Measurements from ENCODE around the gene NPM1. TPM values are rescaled to one million over a fixed set of nuclear protein-coding genes. Genes with fewer than 3 reads are reported as not detected.
"Not testable (repeated sequence)": the region's sequence is repeated elsewhere in the genome, so short reads cannot be mapped to it uniquely, and the experiment has no call there.

Gene NPM1
- total RNA-seq, 3 donors from 2014 or later, result 404 to 623 (median 596) TPM

DNA sequence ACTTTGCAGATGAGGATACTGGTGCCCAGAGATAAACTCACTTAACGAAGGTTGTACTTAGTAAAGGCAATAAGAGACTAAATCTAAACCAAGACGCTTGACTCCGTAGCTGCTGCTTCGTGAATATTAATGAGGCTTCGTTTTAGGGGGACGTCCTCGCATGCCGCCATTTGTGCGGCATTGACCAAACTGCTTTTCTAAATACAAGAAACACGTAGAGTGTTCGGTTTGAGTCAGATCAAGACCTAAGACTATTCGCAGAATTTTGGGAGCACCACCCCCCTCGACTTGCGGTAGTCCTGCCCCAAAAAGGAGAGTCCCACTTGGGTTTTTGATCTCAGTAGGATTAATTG, 1.1 kb downstream of the NPM1 start:
- ATAC-seq, result no peak
- no peak for DNase-seq
- peaks cover 5% of the 10 kb centered on the region for H3K36me3 ChIP-seq (ENCODE audit: low read depth)

DNA sequence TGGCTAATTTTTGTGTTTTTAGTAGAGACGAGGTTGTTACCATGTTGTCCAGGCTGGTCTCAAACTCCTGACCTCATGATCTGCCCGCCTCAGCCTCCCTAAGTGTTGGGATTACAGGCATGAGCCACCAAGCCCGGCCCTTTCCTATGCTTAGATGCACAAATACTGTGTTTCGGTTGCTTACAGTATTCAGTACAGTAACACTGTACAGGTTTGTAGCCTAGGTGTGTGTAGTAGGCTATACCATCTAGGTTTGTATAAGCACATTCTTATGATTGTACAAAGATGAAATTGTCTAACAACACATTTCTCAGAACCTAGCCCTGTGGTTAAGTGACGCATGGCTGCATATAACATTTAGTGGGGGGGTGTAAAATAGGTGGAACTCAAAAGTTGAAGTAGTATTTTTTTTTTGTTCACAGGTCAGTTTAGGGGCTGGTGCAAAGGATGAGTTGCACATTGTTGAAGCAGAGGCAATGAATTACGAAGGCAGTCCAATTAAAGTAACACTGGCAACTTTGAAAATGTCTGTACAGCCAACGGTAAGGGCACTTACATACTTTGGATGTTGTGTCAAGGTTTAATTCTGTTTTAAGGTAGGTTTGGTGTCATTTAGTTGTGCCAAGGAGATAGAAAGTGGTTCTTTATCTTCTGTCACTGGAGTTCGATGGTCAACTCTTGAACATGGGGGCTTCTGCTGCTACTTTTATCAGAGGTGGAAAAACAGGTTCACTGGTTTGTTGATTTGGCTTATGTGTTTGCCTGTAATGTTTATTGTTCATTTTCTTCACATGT, 3.4 kb downstream of the NPM1 start:
- TF ChIP-seq, protein P1, sequence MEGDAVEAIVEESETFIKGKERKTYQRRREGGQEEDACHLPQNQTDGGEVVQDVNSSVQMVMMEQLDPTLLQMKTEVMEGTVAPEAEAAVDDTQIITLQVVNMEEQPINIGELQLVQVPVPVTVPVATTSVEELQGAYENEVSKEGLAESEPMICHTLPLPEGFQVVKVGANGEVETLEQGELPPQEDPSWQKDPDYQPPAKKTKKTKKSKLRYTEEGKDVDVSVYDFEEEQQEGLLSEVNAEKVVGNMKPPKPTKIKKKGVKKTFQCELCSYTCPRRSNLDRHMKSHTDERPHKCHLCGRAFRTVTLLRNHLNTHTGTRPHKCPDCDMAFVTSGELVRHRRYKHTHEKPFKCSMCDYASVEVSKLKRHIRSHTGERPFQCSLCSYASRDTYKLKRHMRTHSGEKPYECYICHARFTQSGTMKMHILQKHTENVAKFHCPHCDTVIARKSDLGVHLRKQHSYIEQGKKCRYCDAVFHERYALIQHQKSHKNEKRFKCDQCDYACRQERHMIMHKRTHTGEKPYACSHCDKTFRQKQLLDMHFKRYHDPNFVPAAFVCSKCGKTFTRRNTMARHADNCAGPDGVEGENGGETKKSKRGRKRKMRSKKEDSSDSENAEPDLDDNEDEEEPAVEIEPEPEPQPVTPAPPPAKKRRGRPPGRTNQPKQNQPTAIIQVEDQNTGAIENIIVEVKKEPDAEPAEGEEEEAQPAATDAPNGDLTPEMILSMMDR (IDR thresholded peaks at IDR 0.05), result no peak
- Histone ChIP-seq H3K36me3 (ENCODE audit: low read depth) (peaks cover 5% of the 10 kb centered on the region), H3K9me3 (no peaks in the 10 kb centered on the region), H3K4me3 (no peak overlapping the region), H3K4me1 (ENCODE audit: low read depth) (peaks cover 18% of the 10 kb centered on the region)
- DNase-seq (no peak), ATAC-seq (no peak)
- intact Hi-C loops (cut with DNase I, micrococcal nuclease), result no loop called here

More for the DNA sequence above, 1.1 kb downstream of the NPM1 start:
- peaks cover 18% of the 10 kb centered on the region for H3K4me1 ChIP-seq (ENCODE audit: low read depth)
- TF ChIP-seq, protein P1 (IDR thresholded peaks at IDR 0.05), result no peak
- intact Hi-C loops (cut with DNase I, micrococcal nuclease), result no loop called here
- H3K4me3 ChIP-seq, result peak overlapping the region; percentile 91
- no peaks in the 10 kb centered on the region for H3K9me3 ChIP-seq

DNA sequence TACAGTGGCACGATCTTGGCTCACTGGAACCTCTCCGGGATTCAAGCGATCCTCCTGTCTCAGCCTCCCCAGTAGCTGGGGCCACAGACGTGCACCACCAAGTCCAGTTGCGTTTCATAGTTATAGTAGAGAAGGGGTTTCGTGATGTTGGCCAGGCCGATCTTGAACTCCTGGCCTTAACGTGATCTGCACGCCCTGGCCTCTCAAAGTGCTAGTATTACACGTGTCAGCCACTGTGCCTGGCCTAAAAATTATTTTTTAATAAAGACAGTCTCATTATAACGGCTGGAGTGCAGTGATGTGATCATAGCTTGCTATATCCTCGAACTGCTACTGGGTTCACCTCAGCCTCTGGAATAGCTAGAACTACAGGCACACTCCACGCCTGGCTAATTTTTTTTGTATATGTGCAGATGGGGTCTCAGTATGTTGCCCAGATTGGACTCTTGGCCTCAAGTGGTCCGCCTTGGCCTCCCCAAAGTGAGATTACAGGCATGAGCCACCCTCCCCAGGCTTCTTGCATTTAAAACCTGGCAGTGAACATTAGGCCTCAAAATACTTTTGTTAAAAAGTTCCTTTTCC, 4.4 kb downstream of the NPM1 start:
- intact Hi-C loops (cut with DNase I, micrococcal nuclease), result no loop called here
- H3K4me1 ChIP-seq (ENCODE audit: low read depth), result peaks cover 22% of the 10 kb centered on the region
- TF ChIP-seq, protein P1 (IDR thresholded peaks at IDR 0.05), result no peak
- H3K4me3 ChIP-seq, result no peak overlapping the region
- DNase-seq, result no peak
- H3K36me3 ChIP-seq (ENCODE audit: low read depth), result peaks cover 5% of the 10 kb centered on the region
- no peaks in the 10 kb centered on the region for H3K9me3 ChIP-seq
- ATAC-seq, result no peak

DNA sequence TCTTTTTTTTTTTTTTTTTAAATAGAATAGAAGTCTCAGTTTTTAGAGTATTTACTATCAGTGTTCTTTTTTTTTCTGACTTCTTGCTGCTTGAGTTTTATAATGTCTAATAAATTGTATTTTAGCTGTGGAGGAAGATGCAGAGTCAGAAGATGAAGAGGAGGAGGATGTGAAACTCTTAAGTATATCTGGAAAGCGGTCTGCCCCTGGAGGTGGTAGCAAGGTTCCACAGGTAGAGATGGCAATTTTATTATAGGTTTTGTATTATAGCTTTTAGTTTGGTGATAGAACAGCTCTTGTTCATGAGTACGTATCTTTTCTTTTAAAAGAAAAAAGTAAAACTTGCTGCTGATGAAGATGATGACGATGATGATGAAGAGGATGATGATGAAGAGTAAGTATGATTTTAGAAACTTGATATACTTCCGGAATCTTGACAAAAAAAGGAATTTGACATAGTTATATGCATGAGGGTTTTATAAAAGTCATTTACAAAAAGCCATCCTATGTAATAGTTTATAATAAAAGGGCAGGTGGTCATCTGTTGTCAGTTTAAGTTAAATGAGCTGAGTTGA, 5.0 kb downstream of the NPM1 start:
- Histone ChIP-seq H3K4me1 (ENCODE audit: low read depth) (peaks cover 22% of the 10 kb centered on the region), H3K9me3 (no peaks in the 10 kb centered on the region), H3K36me3 (ENCODE audit: low read depth) (no peaks in the 10 kb centered on the region), H3K4me3 (no peak overlapping the region)
- TF ChIP-seq, protein P1 (IDR thresholded peaks at IDR 0.05), result no peak
- intact Hi-C loops (cut with DNase I, micrococcal nuclease), result no loop called here
- ATAC-seq (no peak), DNase-seq (no peak)

DNA sequence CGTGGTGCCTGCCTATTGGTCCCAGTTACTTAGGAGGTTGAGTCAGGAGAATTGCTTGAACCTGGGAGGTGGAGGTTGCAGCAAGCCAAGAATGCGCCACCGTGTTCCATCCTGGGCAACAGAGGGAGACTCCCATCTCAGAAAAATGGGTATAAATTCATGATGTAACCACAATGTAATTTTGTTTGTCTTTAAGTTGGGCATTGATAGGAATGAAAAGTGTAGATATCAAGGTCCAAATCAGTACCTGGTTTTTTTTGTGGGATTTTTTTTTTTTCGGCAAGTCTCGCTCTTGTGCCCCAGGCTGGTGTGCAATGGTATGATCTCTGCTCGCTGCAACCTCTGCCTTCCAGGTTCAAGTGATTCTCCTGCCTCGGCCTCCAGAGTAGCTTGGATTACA, 7.4 kb downstream of the NPM1 start:
- H3K4me3 ChIP-seq, result no peak overlapping the region
- no peaks in the 10 kb centered on the region for H3K9me3 ChIP-seq
- peaks cover 10% of the 10 kb centered on the region for H3K4me1 ChIP-seq (ENCODE audit: low read depth)
- DNase-seq, result no peak
- intact Hi-C loops (cut with DNase I, micrococcal nuclease), result no loop called here
- no peak for ATAC-seq
- TF ChIP-seq, protein P1 (IDR thresholded peaks at IDR 0.05), result no peak
- H3K36me3 ChIP-seq (ENCODE audit: low read depth), result no peaks in the 10 kb centered on the region

DNA sequence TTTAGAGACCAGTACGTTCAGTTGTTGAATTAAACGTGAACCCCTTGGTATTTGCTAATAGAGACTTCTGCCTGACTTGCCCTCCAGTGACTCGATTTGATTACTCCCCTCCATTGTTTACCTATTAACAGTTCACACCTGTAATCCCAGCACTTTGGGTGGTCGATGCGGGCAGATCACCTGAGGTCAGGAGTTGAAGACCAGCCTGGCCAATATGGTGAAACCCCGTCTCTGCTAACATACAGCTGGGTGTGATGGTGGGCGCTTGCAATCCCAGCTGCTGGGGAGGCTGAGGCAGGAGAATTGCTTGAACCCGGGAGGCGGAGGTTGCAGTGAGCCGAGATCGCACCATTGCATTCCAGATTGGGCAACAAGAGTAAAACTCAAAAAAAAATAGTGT, 8.9 kb downstream of the NPM1 start:
- H3K4me3 ChIP-seq; intact Hi-C loops (cut with DNase I, micrococcal nuclease); DNase-seq; H3K9me3 ChIP-seq; ATAC-seq; H3K36me3 ChIP-seq (ENCODE audit: low read depth); H3K4me1 ChIP-seq (ENCODE audit: low read depth): not testable (repeated sequence)

Measured in mucosa of descending colon (tissue), 3 donors.